Activated naive CD4-positive, alpha-beta T cell treated with Interleukin-2 at 50 U/mL for 16 hours (primary cell): ENCODE data around the gene AGFG2.

Experiments used
- DNase-seq: peaks from one replicate; pipeline ENCODE4 v3.0.0-alpha.2; 2020

The AGFG2 gene

GRCh38 chr7:100588438-100588837, 49.4 kb downstream of the AGFG2 start:
- no peak for DNase-seq

- DNase-seq, result no peak
Measured at GRCh38 chr7:100589341-100589947, 50.4 kb downstream of the AGFG2 start.

- no peak for DNase-seq
Measured at GRCh38 chr7:100590077-100590737, 51.2 kb downstream of the AGFG2 start.

GRCh38 chr7:100591596-100591995, 52.6 kb downstream of the AGFG2 start:
- DNase-seq, result no peak

GRCh38 chr7:100595188-100595587, 56.2 kb downstream of the AGFG2 start:
- no peak for DNase-seq

- no peak for DNase-seq
Measured at GRCh38 chr7:100598425-100598824, 59.4 kb downstream of the AGFG2 start.

GRCh38 chr7:100599911-100600729, 61.1 kb downstream of the AGFG2 start:
- no peak for DNase-seq

GRCh38 chr7:100600730-100601038, 61.7 kb downstream of the AGFG2 start:
- DNase-seq, result no peak

GRCh38 chr7:100602889-100603725, 64.1 kb downstream of the AGFG2 start:
- DNase-seq, result no peak

GRCh38 chr7:100603726-100604027, 64.7 kb downstream of the AGFG2 start:
- no peak for DNase-seq

GRCh38 chr7:100604028-100604975, 65.3 kb downstream of the AGFG2 start:
- DNase-seq, result peak; percentile 78

- DNase-seq, result peak; percentile 44
Measured at GRCh38 chr7:100604976-100605911, 66.2 kb downstream of the AGFG2 start.

- DNase-seq, result no peak
Measured at GRCh38 chr7:100606313-100606712, 67.3 kb downstream of the AGFG2 start.

GRCh38 chr7:100607111-100607510, 68.1 kb downstream of the AGFG2 start:
- DNase-seq, result no peak

- no peak for DNase-seq
Measured at GRCh38 chr7:100609958-100610357, 71.0 kb downstream of the AGFG2 start.

- DNase-seq, result peak; percentile 98
Measured at GRCh38 chr7:100611983-100612729, 73.2 kb downstream of the AGFG2 start, which contains the start of gene MOSPD3. MOSPD3 (plus strand) TSS chr7:100612540; CDS start chr7:100612792, 252 bp downstream.

GRCh38 chr7:100612730-100613390, 73.9 kb downstream of the AGFG2 start:
- DNase-seq, result no peak

- DNase-seq, result no peak
Measured at GRCh38 chr7:100613412-100614175, 74.6 kb downstream of the AGFG2 start.
